ENCODE results near the gene PRKAG2.

The PRKAG2 gene

GRCh38 chr7:151702961-151703360, 174.0 kb downstream of the PRKAG2 start:
- no peak for DNase-seq

- no peak for DNase-seq
Measured at GRCh38 chr7:151700586-151701165, 176.2 kb downstream of the PRKAG2 start.

GRCh38 chr7:151699928-151700319, 177.0 kb downstream of the PRKAG2 start:
- DNase-seq = no peak

GRCh38 chr7:151699147-151699927, 177.6 kb downstream of the PRKAG2 start:
- DNase-seq = no peak

- DNase-seq = no peak
Measured at GRCh38 chr7:151697942-151698341, 179.0 kb downstream of the PRKAG2 start.

- no peak for DNase-seq
Measured at GRCh38 chr7:151697515-151697895, 179.4 kb downstream of the PRKAG2 start.

- DNase-seq = peak; percentile 51 to 62
Measured at GRCh38 chr7:151696721-151697514, 180.0 kb downstream of the PRKAG2 start.

GRCh38 chr7:151695951-151696541, 180.9 kb downstream of the PRKAG2 start:
- no peak for DNase-seq

GRCh38 chr7:151694828-151695580, 181.9 kb downstream of the PRKAG2 start:
- DNase-seq = peak in 1 of 2 experiments; percentile 17

GRCh38 chr7:151694441-151694827, 182.5 kb downstream of the PRKAG2 start:
- no peak for DNase-seq

- no peak for DNase-seq
Measured at GRCh38 chr7:151693140-151693539, 183.8 kb downstream of the PRKAG2 start.

GRCh38 chr7:151692721-151693120, 184.2 kb downstream of the PRKAG2 start:
- no peak for DNase-seq

GRCh38 chr7:151691449-151691848, 185.5 kb downstream of the PRKAG2 start:
- no peak for DNase-seq

- no peak for DNase-seq
Measured at GRCh38 chr7:151690606-151691005, 186.3 kb downstream of the PRKAG2 start.

- peak in 1 of 2 experiments; percentile 49 for DNase-seq
Measured at GRCh38 chr7:151689196-151689971, 187.5 kb downstream of the PRKAG2 start.

- DNase-seq = no peak
Measured at GRCh38 chr7:151688236-151688780, 188.6 kb downstream of the PRKAG2 start.

- DNase-seq = no peak
Measured at GRCh38 chr7:151687523-151688235, 189.2 kb downstream of the PRKAG2 start.

GRCh38 chr7:151686826-151687225, 190.1 kb downstream of the PRKAG2 start:
- no peak for DNase-seq

GRCh38 chr7:151686016-151686766, 190.7 kb downstream of the PRKAG2 start:
- no peak for DNase-seq
